HK-2 (cell line): ENCODE measurements around the gene HLA-F.

Experiments used
- DNase-seq: peaks from one replicate; pipeline ENCODE4 v3.0.0-alpha.2; 2018; ENCODE audit not compliant: unreplicated experiment

Gene HLA-F

DNA sequence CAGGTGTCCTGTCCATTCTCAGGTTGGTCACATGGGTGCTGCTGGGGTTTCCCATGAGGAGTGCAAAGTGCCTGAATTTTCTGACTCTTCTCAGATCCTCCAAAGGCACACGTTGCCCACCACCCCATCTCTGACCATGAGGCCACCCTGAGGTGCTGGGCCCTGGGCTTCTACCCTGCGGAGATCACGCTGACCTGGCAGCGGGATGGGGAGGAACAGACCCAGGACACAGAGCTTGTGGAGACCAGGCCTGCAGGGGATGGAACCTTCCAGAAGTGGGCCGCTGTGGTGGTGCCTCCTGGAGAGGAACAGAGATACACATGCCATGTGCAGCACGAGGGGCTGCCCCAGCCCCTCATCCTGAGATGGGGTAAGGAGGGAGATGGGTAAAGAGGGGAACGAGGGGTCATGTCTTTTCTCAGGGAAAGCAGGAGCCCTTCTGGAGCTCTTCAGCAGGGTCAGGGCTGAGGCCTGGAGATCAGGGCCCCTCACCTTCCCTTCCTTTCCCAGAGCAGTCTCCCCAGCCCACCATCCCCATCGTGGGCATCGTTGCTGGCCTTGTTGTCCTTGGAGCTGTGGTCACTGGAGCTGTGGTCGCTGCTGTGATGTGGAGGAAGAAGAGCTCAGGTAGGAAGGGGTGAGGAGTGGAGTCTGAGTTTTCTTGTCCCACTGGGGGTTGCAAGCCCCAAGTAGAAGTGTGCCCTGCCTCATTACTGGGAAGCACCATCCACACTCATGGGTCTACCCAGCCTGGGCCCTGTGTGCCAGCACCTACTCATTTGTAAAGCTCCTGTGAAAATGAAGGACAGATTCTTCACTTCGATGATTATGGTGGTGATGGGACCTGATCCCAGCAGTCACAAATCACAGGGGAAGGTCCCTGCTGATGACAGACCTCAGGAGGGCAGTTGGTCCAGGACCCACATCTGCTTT, 2.0 kb downstream of the HLA-F start:
- DNase-seq: no peak

- no peak for DNase-seq
These were observed 2.8 kb downstream of the HLA-F start for GRCh38 chr6:29726001-29726400.

DNA sequence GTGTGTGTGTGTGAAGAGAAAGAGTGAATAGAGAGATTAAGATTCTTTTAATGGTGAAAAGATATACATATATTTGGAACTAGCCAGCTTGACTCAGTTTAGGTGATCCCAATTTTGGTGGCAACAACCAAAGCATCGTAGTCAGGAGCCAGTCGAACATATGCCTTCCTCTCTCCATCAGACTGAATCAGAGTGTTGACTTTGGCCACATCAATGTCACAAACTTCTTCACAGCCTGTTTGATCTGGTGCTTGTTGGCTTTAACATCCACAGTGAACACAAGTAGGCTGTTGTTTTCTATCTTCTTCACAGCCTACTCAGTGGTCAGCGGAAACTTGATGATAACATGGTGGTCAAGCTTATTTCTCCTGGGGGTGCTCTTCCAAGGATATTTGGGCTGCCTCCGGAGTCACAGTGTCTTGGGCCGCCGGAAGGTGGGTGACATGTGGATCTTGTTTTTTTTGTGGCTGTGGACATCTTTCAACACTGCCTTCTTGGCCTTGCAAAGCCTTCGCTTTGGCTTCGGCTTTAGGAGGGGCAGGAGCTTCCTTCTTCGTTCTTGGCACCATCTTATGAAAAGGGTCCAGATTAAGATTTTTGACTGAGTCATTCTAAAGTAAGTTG, 3.4 kb downstream of the HLA-F start:
- no peak for DNase-seq

DNA sequence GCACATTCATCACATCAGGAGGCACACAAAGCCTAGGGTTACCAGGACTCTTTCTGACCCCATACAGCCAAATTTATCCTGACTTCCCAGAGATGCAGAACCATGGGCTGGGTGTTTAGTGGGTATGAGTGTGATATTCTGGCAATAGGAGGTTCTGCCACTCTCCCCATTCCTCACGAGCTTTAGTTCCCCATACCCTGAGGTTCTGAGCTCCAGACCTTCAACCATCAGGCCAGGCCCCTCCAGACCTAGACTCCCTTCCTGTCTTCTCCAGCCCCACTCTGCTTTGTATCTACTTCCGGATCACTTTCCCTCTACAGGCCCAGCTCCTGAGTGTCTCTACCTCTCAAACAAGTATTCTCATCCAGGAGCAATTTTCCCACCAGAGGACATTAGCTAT, 4.4 kb downstream of the HLA-F start:
- no peak for DNase-seq

- no peak for DNase-seq
These were observed 5.1 kb downstream of the HLA-F start for GRCh38 chr6:29728173-29728874.

DNA sequence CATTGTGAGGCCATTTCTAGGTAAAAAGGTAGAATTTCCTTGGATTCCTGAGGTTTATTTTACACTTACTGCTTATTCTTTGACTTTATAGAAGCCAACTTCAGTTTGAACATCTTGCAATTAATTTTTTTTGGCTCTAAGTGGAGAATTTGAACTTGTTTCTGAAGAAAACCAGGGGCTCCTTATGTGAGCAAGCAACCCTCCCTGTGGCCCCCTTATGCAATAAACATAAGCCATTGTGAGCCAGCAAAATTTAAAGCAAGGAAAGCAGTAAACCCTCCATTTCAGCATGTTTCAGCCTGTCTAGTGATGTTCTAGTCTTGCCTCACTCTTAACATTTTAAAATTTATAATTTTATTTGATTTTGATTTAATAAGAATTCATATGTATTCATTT, 5.6 kb downstream of the HLA-F start:
- DNase-seq: no peak

DNA sequence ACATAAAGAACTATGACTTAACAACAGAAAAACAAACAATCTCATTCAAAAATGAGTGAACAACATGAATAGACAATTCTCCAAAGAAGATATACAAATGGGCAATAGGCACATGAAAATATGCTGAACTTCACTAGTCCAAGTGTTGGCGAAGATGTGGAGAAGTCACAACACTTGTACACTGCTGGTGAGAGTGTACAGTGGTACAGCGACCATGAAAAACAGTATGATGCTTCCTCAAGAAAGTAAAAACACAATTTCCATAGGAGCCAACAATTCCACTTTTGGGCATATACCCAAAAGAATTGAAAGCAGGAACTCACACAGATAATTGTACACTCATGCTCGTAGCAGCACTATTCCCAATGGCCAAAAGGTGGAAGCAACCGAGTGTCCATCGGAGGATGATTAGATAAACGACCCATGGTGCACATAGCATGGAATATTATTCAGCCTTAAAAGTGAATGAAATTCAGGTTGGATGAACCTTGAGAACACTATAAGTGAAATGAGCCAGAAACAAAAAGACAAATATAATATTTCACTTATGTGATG, 6.6 kb downstream of the HLA-F start:
- DNase-seq: no peak

DNA sequence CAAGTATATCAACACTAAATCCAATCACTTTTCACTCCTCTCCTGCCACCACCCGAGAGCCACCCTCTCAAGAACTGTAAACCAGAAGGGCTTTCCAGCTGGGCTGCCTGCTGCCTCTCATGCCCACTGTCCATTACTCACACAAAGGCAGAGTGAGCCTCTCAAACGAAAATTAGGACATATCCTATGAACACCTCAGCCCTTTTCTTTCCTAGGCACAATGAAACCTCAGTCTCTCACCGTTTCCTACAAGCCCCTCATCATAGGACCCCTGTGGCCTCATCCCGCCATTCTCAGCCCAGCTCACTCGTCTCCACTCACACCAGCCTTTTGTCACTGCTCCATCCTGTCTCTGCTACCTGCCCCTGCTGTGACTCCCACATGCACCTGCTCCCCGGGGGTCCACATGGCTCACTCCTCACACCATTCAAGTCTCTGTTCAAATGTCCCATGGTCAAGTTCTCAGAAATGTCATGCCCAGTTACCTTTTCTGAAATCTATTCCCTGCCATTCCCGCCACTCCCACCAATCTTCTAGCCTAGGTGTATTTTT, 7.4 kb downstream of the HLA-F start:
- DNase-seq: no peak

DNA sequence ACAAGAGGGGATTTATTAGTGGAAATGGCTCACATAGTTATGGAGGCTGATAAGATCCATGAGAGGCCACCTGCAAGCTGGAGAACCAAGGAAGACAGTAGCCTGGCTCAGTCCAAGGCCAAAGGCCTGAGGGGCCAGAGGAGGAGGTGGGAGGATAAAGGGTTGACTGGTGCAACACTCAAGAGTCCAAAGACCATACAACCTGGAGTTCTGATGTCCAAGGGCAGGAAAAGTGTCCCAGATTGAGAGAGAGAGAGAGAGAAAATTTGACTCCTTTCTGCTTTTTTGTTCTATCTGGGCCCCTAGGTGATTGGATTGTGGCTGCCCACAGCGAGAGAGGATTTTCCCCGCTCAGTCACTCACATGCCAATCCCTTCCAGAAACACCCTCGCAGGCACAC, 8.0 kb downstream of the HLA-F start:
- DNase-seq: no peak

DNA sequence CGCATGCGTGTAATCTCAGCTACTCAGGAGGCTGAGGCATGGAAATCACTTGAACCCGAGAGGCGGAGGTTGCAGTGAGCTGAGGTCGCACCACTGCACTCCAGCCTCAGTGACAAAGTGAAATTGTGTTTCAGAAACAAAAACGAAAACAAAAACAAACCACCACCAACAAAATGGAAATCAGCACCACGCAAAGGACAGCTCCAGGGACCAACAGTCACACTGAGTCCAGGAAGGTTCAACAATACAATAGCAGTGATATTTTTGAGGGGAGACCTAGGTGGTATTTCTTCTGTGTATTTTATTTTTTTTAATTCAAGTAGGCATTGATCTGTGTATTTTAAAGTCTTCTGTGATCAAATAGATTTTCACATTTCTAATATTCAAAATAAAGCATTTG, 9.8 kb downstream of the HLA-F start:
- no peak for DNase-seq

- DNase-seq: no peak
These were observed 11.1 kb downstream of the HLA-F start for GRCh38 chr6:29734046-29735018.

GRCh38 chr6:29736563-29736962, 13.3 kb downstream of the HLA-F start:
- no peak for DNase-seq

DNA sequence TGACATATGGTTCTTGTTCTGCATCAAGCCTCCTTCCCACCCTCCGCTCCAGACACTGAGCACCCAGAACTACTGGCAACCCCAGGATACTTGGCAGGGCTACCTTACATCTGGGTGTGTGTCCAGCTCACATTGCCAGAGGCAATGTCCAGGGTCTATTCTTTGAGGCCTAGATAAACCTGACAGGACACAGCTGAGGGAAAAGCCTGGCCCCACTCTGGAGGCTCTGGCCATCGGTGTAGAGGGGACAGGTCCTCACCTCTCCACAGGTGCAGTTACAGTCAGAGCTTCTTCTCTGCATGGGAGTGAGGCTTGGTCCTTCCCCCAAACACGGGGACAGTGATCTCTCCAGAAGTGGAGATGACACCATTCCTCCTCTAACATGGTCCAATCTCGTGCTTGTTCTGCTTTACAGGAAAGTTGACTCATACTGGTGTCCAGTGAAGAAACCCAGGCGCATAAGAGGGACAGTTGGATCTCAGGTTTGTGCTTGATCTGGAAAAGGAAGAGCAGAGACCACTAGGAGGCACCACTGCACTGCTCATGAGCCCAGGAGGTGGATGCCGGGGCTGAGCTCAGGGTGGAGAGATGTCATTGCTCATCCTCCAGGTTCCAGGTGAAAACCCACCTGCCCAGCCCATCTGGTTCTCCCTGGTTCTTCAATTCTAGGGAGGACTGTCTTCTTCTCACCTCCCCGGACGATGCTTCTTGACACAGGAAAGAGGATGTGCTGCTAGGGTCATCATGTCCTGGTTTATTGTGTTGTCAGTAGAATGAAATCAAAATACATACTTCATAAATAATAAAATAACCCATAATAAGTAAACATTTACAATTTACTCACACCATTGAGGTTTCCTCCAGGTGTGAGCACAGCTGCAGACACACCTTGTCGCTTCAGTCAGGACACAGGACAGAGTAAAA, 14.7 kb downstream of the HLA-F start:
- peak; percentile 59 for DNase-seq

GRCh38 chr6:29739136-29739881, 16.1 kb downstream of the HLA-F start:
- DNase-seq: no peak

- no peak for DNase-seq
These were observed 16.6 kb downstream of the HLA-F start for GRCh38 chr6:29739882-29740261.

GRCh38 chr6:29741592-29741991, 18.4 kb downstream of the HLA-F start:
- no peak for DNase-seq

- DNase-seq: no peak
These were observed 18.9 kb downstream of the HLA-F start for GRCh38 chr6:29742127-29742526.

- no peak for DNase-seq
These were observed 19.8 kb downstream of the HLA-F start for GRCh38 chr6:29743025-29743424.

DNA sequence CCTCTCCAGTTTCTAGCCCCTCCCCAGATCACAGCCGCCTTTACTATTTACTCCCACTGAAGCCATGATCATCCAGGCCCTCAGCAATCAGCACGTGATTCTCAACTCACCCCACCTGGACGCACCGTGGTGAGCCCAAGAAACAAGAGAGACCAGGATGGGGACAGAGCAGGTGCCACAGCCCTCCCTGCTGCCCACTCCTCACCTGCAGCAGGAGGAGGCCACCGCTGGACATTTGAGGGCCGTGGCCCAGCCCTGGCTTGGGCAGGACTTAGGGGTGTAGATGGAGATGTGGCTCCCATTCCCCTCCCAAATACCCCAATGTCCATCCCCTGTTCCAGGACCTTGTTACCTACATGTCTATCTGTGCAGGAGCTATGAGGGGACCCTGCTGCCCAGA, 20.3 kb downstream of the HLA-F start:
- no peak for DNase-seq
